ENCODE results near the gene MAP3K9. TPM values are rescaled to one million over a fixed set of nuclear protein-coding genes. Genes with fewer than 3 reads are reported as not detected.

Gene MAP3K9
- total RNA-seq, 2 experiments from 2014 or later: 4.2 to 6.4 TPM

- H3K9me2 ChIP-seq (ENCODE audit: insufficient read depth, low read length): no peaks in the 10 kb centered on the region
- H3K4me3 ChIP-seq (ENCODE audit: low read depth, low read length, poor library complexity, severe bottlenecking): no peak overlapping the region
- intact Hi-C loops (cut with micrococcal nuclease; ENCODE audit: unreplicated experiment): no loop called here
- H3K4me1 ChIP-seq (ENCODE audit: insufficient read depth, low read length, poor library complexity, severe bottlenecking): no peaks in the 10 kb centered on the region
- no peak overlapping the region for H3K4me2 ChIP-seq (ENCODE audit: low read length)
- no peaks in the 10 kb centered on the region for H3K36me3 ChIP-seq (ENCODE audit: insufficient read depth, low read length)
- H3K79me2 ChIP-seq (ENCODE audit: insufficient read depth, low read depth, low read length): no peaks in the 10 kb centered on the region
- no TSS peak for BruUV-seq (replicated peaks)
- no peaks in the 10 kb centered on the region for H3K9me3 ChIP-seq (ENCODE audit: low read length)
- no peak overlapping the region for H2AFZ ChIP-seq (ENCODE audit: low read length)
- ChIA-PET POLR2A (interaction anchor here (0.7 kb wide), 1 partner anchor 94 kb away, joined by 3 read pairs; no protein-coding TSS in a partner anchor), CTCF (ENCODE audit: unreplicated experiment) (no interaction called here)
- TF ChIP-seq CTCF (conservative IDR thresholded peaks at IDR 0.05; ENCODE audit: low read length) (no peak), EZH2phosphoT487 (IDR thresholded peaks at IDR 0.05; ENCODE audit: borderline replicate concordance, low read depth, low read length) (no peak)
- H3K27ac ChIP-seq (ENCODE audit: low read depth, low read length, poor library complexity, severe bottlenecking): no peak overlapping the region
- no peak for DNase-seq (ENCODE audit: low spot score)
- no peaks in the 10 kb centered on the region for H4K20me1 ChIP-seq (ENCODE audit: insufficient read depth, low read length)
These were observed 15.0 kb downstream of the MAP3K9 start for GRCh38 chr14:70794294-70794693.

- Histone ChIP-seq H4K20me1 (ENCODE audit: insufficient read depth, low read length) (no peaks in the 10 kb centered on the region), H2AFZ (ENCODE audit: low read length) (no peak overlapping the region), H3K27ac (ENCODE audit: low read depth, low read length, poor library complexity, severe bottlenecking) (no peak overlapping the region), H3K36me3 (ENCODE audit: insufficient read depth, low read length) (no peaks in the 10 kb centered on the region), H3K4me3 (ENCODE audit: low read depth, low read length, poor library complexity, severe bottlenecking) (no peak overlapping the region), H3K9me3 (ENCODE audit: low read length) (no peaks in the 10 kb centered on the region), H3K79me2 (ENCODE audit: insufficient read depth, low read depth, low read length) (no peaks in the 10 kb centered on the region), H3K9me2 (ENCODE audit: insufficient read depth, low read length) (no peaks in the 10 kb centered on the region), H3K4me2 (ENCODE audit: low read length) (no peak overlapping the region), H3K4me1 (ENCODE audit: insufficient read depth, low read length, poor library complexity, severe bottlenecking) (no peaks in the 10 kb centered on the region)
- no peak for TF ChIP-seq CTCF (conservative IDR thresholded peaks at IDR 0.05; ENCODE audit: low read length)
- no peak for TF ChIP-seq EZH2phosphoT487 (IDR thresholded peaks at IDR 0.05; ENCODE audit: borderline replicate concordance, low read depth, low read length)
- DNase-seq (ENCODE audit: low spot score): no peak
- no TSS peak for BruUV-seq (replicated peaks)
- intact Hi-C loops (cut with micrococcal nuclease; ENCODE audit: unreplicated experiment): no loop called here
- ChIA-PET POLR2A (interaction anchor here (0.6 kb wide), 1 partner anchor 587 kb away, joined by 3 read pairs; no protein-coding TSS in a partner anchor), CTCF (ENCODE audit: unreplicated experiment) (interaction anchor here (0.6 kb wide), 1 partner anchor 114 kb away, joined by 5 read pairs; no protein-coding TSS in a partner anchor)
These were observed 15.7 kb downstream of the MAP3K9 start for GRCh38 chr14:70793637-70794036.

- Histone ChIP-seq H3K36me3 (ENCODE audit: insufficient read depth, low read length) (no peaks in the 10 kb centered on the region), H3K9me3 (ENCODE audit: low read length) (no peaks in the 10 kb centered on the region), H3K79me2 (ENCODE audit: insufficient read depth, low read depth, low read length) (no peaks in the 10 kb centered on the region), H3K9me2 (ENCODE audit: insufficient read depth, low read length) (no peaks in the 10 kb centered on the region), H3K27ac (ENCODE audit: low read depth, low read length, poor library complexity, severe bottlenecking) (no peak overlapping the region), H2AFZ (ENCODE audit: low read length) (no peak overlapping the region), H3K4me2 (ENCODE audit: low read length) (no peak overlapping the region), H3K4me3 (ENCODE audit: low read depth, low read length, poor library complexity, severe bottlenecking) (no peak overlapping the region), H3K4me1 (ENCODE audit: insufficient read depth, low read length, poor library complexity, severe bottlenecking) (no peaks in the 10 kb centered on the region), H4K20me1 (ENCODE audit: insufficient read depth, low read length) (no peaks in the 10 kb centered on the region)
- DNase-seq (ENCODE audit: low spot score): no peak
- BruUV-seq (replicated peaks): no TSS peak
- CTCF ChIA-PET (ENCODE audit: unreplicated experiment): interaction anchor here (0.6 kb wide), 1 partner anchor 115 kb away, joined by 5 read pairs; no protein-coding TSS in a partner anchor
- TF ChIP-seq CTCF (conservative IDR thresholded peaks at IDR 0.05; ENCODE audit: low read length) (no peak), EZH2phosphoT487 (IDR thresholded peaks at IDR 0.05; ENCODE audit: borderline replicate concordance, low read depth, low read length) (no peak)
- POLR2A ChIA-PET: no interaction called here
- intact Hi-C loops (cut with micrococcal nuclease; ENCODE audit: unreplicated experiment): no loop called here
These were observed 16.4 kb downstream of the MAP3K9 start for GRCh38 chr14:70792939-70793338.

Measured in OCI-LY7 (cell line).